Smooth muscle cell (in vitro differentiated cells): ENCODE measurements around the gene GORASP2. TPM values are rescaled to one million over a fixed set of nuclear protein-coding genes. Genes with fewer than 3 reads are reported as not detected.
A peak's percentile ranks its signal among the peaks of the same experiment; 100 is the strongest.

Experiments
- DNase-seq: peaks from one replicate; lab custom pipeline; 2025; ENCODE audit not compliant: unreplicated experiment; lab: John Stamatoyannopoulos, UW
- H2AFZ ChIP-seq: fragments of 200-600 bp; sonication (generic); 2 replicates; pipeline ENCODE4 v1.6.0; 2016; ENCODE audit warnings: antibody characterized with exemption, low read depth, mild to moderate bottlenecking
- H3F3A ChIP-seq: fragments of 200-600 bp; sonication (generic); 2 replicates; pipeline ENCODE4 v1.6.0; 2017; ENCODE audit warnings: antibody characterized with exemption, low read depth
- H3K27ac ChIP-seq: fragments of 200-600 bp; sonication (generic); 2 replicates; pipeline ENCODE4 v1.5.1; 2016; ENCODE audit warnings: low read depth, mild to moderate bottlenecking
- H3K27me3 ChIP-seq: fragments of 200-600 bp; sonication (generic); 2 replicates; pipeline ENCODE4 v1.6.1; 2016; ENCODE audit warnings: low read depth, mild to moderate bottlenecking
- H3K36me3 ChIP-seq: fragments of 200-600 bp; sonication (generic); 2 replicates; pipeline ENCODE4 v1.5.1; 2016; ENCODE audit warnings: low read depth
- H3K4me1 ChIP-seq: fragments of 200-600 bp; sonication (generic); 2 replicates; pipeline ENCODE4 v1.5.1; 2016; ENCODE audit warnings: low read depth
- H3K4me2 ChIP-seq: fragments of 200-600 bp; sonication (generic); 2 replicates; pipeline ENCODE4 v1.6.0; 2016; ENCODE audit warnings: mild to moderate bottlenecking
- H3K4me3 ChIP-seq: fragments of 200-600 bp; sonication (generic); 2 replicates; pipeline ENCODE4 v1.5.1; 2016; ENCODE audit warnings: mild to moderate bottlenecking
- H3K79me2 ChIP-seq: fragments of 200-600 bp; sonication (generic); 2 replicates; pipeline ENCODE4 v1.6.0; 2016; ENCODE audit warnings: low read depth, mild to moderate bottlenecking
- H3K9ac ChIP-seq: fragments of 200-600 bp; sonication (generic); 2 replicates; pipeline ENCODE4 v1.6.0; 2016; ENCODE audit warnings: low read depth
- H3K9me3 ChIP-seq: fragments of 200-600 bp; sonication (generic); replicated peaks from 2 replicates; pipeline ENCODE4 v1.5.1; 2016; ENCODE audit warnings: low read depth
- H4K20me1 ChIP-seq: fragments of 200-600 bp; sonication (generic); 2 replicates; pipeline ENCODE4 v1.6.0; 2016; ENCODE audit warnings: low read depth
- WGBS: methylation state at CpG from one replicate; pipeline ENCODE4 v1.1.7; 2016; ENCODE audit warnings: low lambda C conversion rate; 5-methylcytosine and 5-hydroxymethylcytosine counted together
- polyA plus RNA-seq: library from polyadenylated mRNA; unstranded; fragments of >200 nt; fragmentation: Nextera tagmentation; extraction: Ambion mirVana; gene quantifications from 2 replicates; pipeline ENCODE4 v1.2.1, GENCODE V29; 2016
- total RNA-seq: library from RNA; depleted of rRNA; stranded (reverse); fragments of >200 nt; gene quantifications from 2 replicates; pipeline ENCODE4 v1.2.3, GENCODE V29; 2014
- TF ChIP-seq, protein P1 (sequence below): fragments of 200-600 bp; sonication (generic); IDR thresholded peaks from 2 replicates; pipeline ENCODE4 v1.5.1; 2017; ENCODE audit warnings: borderline replicate concordance, mild to moderate bottlenecking, antibody characterized with exemption; ENCODE audit not compliant: insufficient read depth, poor library complexity, severe bottlenecking

GORASP2 gene
- total and polyA plus RNA-seq, 2 experiments from 2014 or later = 66.2 to 123 TPM

DNA sequence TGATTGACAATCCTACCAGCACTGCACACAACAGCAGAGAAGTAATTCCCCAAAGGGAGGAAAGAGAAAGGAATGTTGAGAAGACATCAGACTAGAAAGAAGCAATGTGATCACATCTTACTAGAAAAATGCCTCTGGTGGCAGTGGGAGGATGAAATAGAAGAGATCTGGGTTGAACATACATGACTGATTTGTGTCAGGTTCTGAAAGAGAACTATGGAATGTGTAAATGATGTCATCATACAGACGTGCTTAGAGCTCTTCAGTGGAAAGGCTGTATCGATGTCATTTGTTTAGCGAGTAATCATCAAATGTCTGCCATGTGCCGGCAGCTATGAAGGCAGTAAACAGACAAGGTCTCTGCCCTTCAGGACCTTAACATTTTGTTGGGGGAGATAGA, 24.9 kb downstream of the GORASP2 start:
- TF ChIP-seq, protein P1, sequence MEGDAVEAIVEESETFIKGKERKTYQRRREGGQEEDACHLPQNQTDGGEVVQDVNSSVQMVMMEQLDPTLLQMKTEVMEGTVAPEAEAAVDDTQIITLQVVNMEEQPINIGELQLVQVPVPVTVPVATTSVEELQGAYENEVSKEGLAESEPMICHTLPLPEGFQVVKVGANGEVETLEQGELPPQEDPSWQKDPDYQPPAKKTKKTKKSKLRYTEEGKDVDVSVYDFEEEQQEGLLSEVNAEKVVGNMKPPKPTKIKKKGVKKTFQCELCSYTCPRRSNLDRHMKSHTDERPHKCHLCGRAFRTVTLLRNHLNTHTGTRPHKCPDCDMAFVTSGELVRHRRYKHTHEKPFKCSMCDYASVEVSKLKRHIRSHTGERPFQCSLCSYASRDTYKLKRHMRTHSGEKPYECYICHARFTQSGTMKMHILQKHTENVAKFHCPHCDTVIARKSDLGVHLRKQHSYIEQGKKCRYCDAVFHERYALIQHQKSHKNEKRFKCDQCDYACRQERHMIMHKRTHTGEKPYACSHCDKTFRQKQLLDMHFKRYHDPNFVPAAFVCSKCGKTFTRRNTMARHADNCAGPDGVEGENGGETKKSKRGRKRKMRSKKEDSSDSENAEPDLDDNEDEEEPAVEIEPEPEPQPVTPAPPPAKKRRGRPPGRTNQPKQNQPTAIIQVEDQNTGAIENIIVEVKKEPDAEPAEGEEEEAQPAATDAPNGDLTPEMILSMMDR = no peak
- Histone ChIP-seq H4K20me1 (peaks cover 95% of the 10 kb centered on the region), H3K9me3 (no peaks in the 10 kb centered on the region), H3K27me3 (no peaks in the 10 kb centered on the region), H3K4me2 (no peak overlapping the region), H3K36me3 (peaks cover 51% of the 10 kb centered on the region), H3F3A (no peaks in the 10 kb centered on the region), H3K4me3 (no peak overlapping the region), H3K27ac (peak overlapping the region; percentile 70), H3K9ac (no peak overlapping the region), H3K79me2 (peaks cover 14% of the 10 kb centered on the region), H2AFZ (no peak overlapping the region), H3K4me1 (no peaks in the 10 kb centered on the region)
- 41% methylated on average over 4 of the region's 4 CpGs for WGBS
- DNase-seq = no peak

DNA sequence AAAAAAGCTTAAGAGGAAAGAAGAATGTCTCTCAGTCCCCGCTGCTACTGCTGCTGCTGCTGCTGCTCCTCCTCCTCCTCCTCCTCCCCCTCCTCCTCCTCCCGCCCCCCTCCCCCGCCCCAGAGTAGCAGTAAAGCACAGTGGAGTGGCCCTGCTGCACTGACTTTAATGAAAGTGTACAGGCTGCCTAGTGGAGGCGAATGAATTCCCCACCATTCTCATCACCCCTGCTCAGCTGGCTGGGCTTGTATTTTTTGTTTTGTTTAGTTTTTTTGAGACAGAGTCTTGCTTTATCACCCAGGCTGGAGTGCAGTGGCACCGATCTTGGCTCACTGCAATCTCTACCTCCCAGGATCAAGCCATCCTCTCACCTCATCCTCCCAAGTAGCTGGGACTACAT, 34.3 kb downstream of the GORASP2 start:
- Histone ChIP-seq H3K4me3 (no peak overlapping the region), H3K4me1 (no peaks in the 10 kb centered on the region), H3K27ac (no peak overlapping the region), H2AFZ (no peak overlapping the region), H3K79me2 (no peaks in the 10 kb centered on the region), H3K4me2 (no peak overlapping the region), H3K27me3 (no peaks in the 10 kb centered on the region), H3K36me3 (peaks cover 37% of the 10 kb centered on the region), H4K20me1 (peaks cover 38% of the 10 kb centered on the region), H3F3A (peaks cover 14% of the 10 kb centered on the region), H3K9ac (no peak overlapping the region), H3K9me3 (no peaks in the 10 kb centered on the region)
- 84% methylated on average over 3 of the region's 5 CpGs for WGBS
- TF ChIP-seq, protein P1 = no peak
- no peak for DNase-seq

DNA sequence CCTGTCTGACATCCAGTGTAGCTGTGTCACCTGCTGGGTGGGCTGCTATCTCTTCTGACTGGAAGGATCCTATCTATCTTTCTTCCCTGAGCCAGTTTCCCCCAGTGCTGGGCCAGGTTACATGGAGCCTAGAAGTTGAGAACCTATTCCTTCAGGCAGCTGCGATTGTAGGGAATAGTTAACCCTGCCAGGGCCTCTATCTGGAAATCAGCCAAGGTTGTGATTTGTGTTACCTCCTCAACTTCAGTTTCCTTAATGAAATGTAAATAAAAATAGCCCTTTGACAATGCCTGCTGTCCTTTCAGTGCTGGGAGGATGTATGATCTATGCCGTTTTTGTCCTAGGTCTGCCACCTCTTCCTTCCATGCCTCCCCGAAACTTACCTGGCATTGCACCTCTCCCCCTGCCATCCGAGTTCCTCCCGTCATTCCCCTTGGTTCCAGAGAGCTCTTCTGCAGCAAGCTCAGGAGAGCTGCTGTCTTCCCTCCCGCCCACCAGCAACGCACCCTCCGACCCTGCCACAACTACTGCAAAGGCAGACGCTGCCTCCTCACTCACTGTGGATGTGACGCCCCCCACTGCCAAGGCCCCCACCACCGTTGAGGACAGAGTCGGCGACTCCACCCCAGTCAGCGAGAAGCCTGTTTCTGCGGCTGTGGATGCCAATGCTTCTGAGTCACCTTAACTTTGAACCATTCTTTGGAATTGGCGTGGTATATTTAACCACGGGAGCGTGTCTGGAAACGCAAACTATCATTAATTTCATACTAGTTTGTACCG, 36.6 kb downstream of the GORASP2 start:
- Histone ChIP-seq H3K4me1 (no peaks in the 10 kb centered on the region), H3K4me3 (no peak overlapping the region), H3K9me3 (no peaks in the 10 kb centered on the region), H4K20me1 (peaks cover 28% of the 10 kb centered on the region), H2AFZ (no peak overlapping the region), H3K79me2 (no peaks in the 10 kb centered on the region), H3K9ac (no peak overlapping the region), H3K27me3 (no peaks in the 10 kb centered on the region), H3K27ac (no peak overlapping the region), H3F3A (peaks cover 14% of the 10 kb centered on the region), H3K4me2 (no peak overlapping the region), H3K36me3 (peaks cover 29% of the 10 kb centered on the region)
- TF ChIP-seq, protein P1 = no peak
- 73% methylated on average over 20 of the region's 20 CpGs for WGBS
- DNase-seq = no peak
